ENCODE measurements around the gene IL1RN. TPM values are rescaled to one million over a fixed set of nuclear protein-coding genes. Genes with fewer than 3 reads are reported as not detected.

IL1RN gene
- total and polyA plus RNA-seq, 2 of the 8 experiments (the other 6 are each of a cell fraction or from before 2014, with no cell fraction given) = not detected

GRCh38 chr2:113098532-113098931 is 28.9 kb upstream of the IL1RN start:
- POLR2A ChIA-PET (ENCODE audit: partially characterized antibody) = no interaction called here
- Histone ChIP-seq H3K9me3 (ENCODE audit: insufficient read depth in 2 of 2, low read depth in 1 of 2, low read length in 1 of 2) (peaks cover 0 to 3% of the 10 kb centered on the region in 2 experiments; a peak in 1 of 4 replicates), H3K4me3 (ENCODE audit: extremely low read depth in 1 of 4, insufficient read depth in 2 of 4, low read depth in 3 of 4, low read length in 4 of 4) (no peak overlapping the region), H2BK12ac (ENCODE audit: low read depth, low read length) (no peak overlapping the region), H3K27ac (ENCODE audit: low read depth, low read length) (no peak overlapping the region), H3K23ac (ENCODE audit: insufficient read length) (no peak overlapping the region), H3K4me2 (ENCODE audit: insufficient read depth in 1 of 2, low read depth in 2 of 2, low read length in 2 of 2) (no peak overlapping the region), H2AK5ac (ENCODE audit: low read depth, low read length) (no peak overlapping the region), H3K79me2 (ENCODE audit: control insufficient read depth in 1 of 2, insufficient read depth in 2 of 2, low read length in 2 of 2) (no peaks in the 10 kb centered on the region), H2BK120ac (replicated peaks; ENCODE audit: low read depth, low read length) (no peak overlapping the region), H3K18ac (ENCODE audit: extremely low read depth, low read length) (no peak overlapping the region), H3K9ac (replicated peaks in 1 of 4; ENCODE audit: extremely low read depth in 1 of 4, low read depth in 3 of 4, low read length in 3 of 4) (no peak overlapping the region), H2BK15ac (ENCODE audit: low read length) (no peak overlapping the region), H3K56ac (replicated peaks; ENCODE audit: insufficient read length, low read depth, low read length) (no peak overlapping the region), H4K91ac (replicated peaks; ENCODE audit: insufficient read length, low read length) (no peak overlapping the region), H4K20me1 (replicated peaks in 1 of 2; ENCODE audit: control insufficient read depth in 1 of 2, insufficient read depth in 2 of 2, low read length in 2 of 2) (no peaks in the 10 kb centered on the region), H3K79me1 (ENCODE audit: low read depth, low read length) (no peaks in the 10 kb centered on the region), H3K36me3 (ENCODE audit: control insufficient read depth in 2 of 4, insufficient read depth in 4 of 4, low read length in 3 of 4) (no peaks in the 10 kb centered on the region), H2BK20ac (ENCODE audit: low read length) (no peak overlapping the region), H4K8ac (ENCODE audit: extremely low read depth, insufficient read depth, low read length) (no peak overlapping the region), H2BK5ac (ENCODE audit: low read depth, low read length) (no peak overlapping the region), H3K27me3 (replicated peaks in 1 of 4; ENCODE audit: control insufficient read depth in 3 of 4, extremely low read depth in 1 of 4, insufficient read depth in 3 of 4, low read length in 3 of 4) (no peaks in the 10 kb centered on the region), H3K23me2 (ENCODE audit: low read depth, low read length) (no peaks in the 10 kb centered on the region), H3K14ac (ENCODE audit: insufficient read length) (no peak overlapping the region), H3K4me1 (replicated peaks in 1 of 4; ENCODE audit: control insufficient read depth in 3 of 4, insufficient read depth in 4 of 4, low read length in 3 of 4) (no peaks in the 10 kb centered on the region), H2AFZ (ENCODE audit: low read length) (no peak overlapping the region), H4K5ac (ENCODE audit: insufficient read length, low read depth, low read length) (no peak overlapping the region), H3K4ac (replicated peaks; ENCODE audit: insufficient read length, low read depth, low read length) (no peak overlapping the region)
- CTCF ChIA-PET (ENCODE audit: partially characterized antibody) = interaction anchor here (0.5 to 1.7 kb wide), 5 partner anchors 14 to 100 kb away, joined by 3 to 7 read pairs (median 3); no protein-coding TSS in a partner anchor
- no peak for FAIRE-seq
- no peak for DNase-seq (ENCODE audit: low read depth in 1 of 2, low spot score in 2 of 2)
- 87% methylated on average over 6 of the region's 6 CpGs; no CpG with 5 or more reads in 1 of the 2 experiments for WGBS, 2 experiments (ENCODE audit: extremely low coverage in 1 of 2, insufficient coverage in 1 of 2, insufficient read length in 1 of 2, insufficient replicate concordance in 2 of 2, low coverage in 1 of 2, low lambda C conversion rate in 2 of 2, missing lambda C conversion rate in 1 of 2)
- no peak for TF ChIP-seq ASH2L (IDR thresholded peaks at IDR 0.05; ENCODE audit: low read length)
- TF ChIP-seq PHF8 (conservative IDR thresholded peaks at IDR 0.05; ENCODE audit: low read depth, low read length) = no peak
- no peak for TF ChIP-seq RNF2 (IDR thresholded peaks at IDR 0.05; ENCODE audit: borderline replicate concordance, low read depth, low read length, missing control alignments, poor library complexity, severe bottlenecking)
- TF ChIP-seq CBX5 (IDR thresholded peaks at IDR 0.05; ENCODE audit: low read depth, low read length) = no peak
- TF ChIP-seq RAD21 (IDR thresholded peaks at IDR 0.05 in 1 of 2, conservative IDR thresholded peaks at IDR 0.05 in 1 of 2; ENCODE audit: low read depth in 2 of 2, low read length in 2 of 2) = no peak

Data from H1 (cell line).